Inferior parietal cortex (tissue), 1 donor: Measurements from ENCODE around the gene ITCH.
"Not testable (repeated sequence)": the region's sequence is repeated elsewhere in the genome, so short reads cannot be mapped to it uniquely, and the experiment has no call there.

Experiments used
- DNase-seq: peaks from one replicate; pipeline ENCODE4 v3.0.0-alpha.2; 2016; ENCODE audit errors: extremely low spot score

Gene ITCH

DNA sequence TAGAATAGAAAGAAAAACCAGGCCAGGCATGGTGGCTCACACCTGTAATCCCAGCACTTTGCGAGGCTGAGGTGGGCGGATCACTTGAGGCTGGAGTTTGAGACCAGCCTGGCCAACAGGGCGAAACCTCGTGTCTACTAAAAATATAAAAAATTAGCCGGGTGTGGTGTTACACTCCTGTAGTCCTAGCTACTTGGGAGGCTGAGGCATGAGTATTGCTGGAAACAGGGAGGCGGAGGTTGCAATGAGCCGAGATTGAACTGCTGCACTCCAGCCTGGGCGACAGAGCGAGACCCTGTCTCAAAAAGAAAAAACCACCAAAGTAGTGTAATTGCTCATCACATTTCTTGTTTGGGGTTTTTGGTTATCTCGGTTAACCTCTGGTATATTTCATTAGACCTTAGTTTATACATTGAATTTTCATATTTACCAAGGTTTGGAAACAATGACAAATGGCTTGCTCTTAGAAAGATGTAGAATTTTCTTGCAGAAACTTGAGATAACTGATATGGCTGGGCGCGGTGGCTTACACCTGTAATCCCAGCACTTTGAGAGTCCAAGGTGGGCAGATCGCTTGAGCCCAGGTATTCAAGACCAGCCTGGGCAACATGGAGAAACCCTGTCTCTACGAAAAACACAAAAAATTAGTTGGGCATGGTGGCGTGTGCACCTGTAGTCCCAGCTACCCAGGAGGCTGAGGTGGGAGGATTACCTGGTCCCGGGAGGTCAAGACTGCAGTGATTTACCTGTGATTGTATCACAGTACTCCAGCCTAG is 14.2 kb downstream of the ITCH start:
- DNase-seq: no peak

DNA sequence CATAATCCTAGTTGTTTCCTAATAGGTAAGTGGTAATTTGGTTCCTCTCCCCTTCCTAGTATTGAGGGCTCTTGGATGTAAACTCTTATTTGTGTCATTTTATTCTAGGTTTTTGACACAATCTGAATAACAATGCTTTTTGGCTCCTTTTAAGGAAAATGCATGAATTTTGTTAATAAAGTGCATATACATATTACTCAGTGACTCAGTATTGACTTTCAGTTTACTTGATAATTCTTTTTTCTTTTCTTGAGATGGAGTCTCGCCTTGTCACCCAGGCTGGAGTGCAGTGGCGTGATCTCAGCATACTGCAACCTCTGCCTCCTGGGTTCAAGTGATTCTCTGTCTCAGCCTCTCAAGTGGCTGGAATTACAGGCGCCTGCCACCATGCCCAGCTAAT is 19.1 kb downstream of the ITCH start:
- DNase-seq: no peak

DNA sequence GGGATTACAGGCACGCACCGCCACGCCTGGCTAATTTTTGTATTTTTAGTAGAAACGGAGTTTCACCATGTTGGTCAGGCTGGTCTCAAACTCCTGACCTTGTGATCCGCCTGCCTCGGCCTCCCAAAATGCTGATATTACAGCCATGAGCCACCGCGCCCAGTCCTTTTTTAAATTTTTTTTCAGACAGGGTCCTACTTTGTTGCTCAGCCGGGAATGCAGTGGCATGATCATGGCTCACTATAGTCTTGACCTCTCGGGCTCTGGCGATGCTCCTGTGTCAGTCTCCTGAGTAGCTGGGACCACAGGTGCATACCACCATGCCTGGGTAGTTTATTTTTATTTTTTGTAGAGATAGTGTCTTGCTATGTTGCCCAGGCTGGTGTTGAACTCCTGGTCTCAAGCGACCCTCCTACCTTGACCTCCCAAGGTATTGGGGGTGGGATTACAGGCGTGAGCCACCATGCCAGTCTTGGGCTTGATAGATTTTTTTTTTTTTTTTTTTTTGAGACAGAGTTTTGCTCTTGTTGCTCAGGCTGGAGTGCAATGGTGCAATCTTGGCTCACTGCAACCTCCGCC is 19.9 kb downstream of the ITCH start:
- not testable (repeated sequence) for DNase-seq

DNA sequence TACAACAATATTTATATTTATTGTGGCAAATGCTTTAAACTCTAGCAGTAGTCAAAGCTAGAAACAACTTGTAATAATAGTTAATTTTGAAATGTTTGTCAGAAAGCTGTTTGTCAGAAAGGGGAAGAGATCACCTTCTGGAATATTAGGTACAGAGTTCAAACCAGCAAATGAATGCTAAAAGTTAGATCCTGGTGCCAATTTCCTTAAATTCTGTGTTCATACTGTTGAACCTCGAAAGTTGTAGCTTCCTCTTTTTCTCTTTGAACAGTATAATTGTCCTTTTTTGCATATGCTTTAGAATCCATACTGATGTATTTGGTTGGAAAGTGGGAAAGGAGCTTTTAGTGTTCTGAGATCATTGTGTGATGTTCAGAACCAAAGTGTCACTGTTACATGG is 22.4 kb downstream of the ITCH start:
- no peak for DNase-seq

DNA sequence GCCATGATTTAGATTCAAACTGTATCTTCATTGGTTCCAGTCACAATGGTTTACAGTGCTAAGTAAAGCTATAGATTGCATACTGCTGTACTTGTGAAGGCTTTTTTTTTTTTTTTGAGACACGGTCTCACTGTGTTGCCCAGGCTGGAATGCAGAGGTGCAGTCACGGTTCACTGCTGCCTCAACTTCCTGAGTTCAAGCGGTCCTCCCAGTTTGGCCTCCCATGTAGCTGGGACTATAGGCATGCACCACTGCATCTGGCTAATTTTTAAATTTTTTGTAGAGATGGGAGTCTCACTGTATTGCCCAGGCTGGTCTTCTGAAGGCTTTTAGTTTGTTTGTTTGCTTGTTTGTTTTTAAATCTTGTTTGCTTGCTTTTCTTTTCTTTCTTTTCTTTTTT is 24.9 kb downstream of the ITCH start:
- DNase-seq: no peak

DNA sequence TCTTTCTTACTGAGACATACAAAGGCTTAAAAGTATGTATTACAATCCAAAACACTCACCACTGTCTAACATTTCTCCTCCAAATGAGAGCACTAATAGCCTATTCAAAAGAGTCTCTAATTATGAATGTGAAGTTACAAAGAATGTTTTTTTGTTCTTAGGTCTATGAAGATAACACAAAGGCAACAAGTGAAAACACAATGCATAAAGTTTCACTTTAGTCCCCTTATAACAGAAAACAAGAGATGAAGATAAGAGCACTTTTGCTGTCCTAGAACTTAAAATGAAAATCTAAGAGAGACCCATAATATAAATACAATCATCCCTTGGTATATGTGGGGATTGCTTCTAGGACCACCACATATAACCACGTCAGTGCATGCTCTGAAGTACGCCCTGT is 25.6 kb downstream of the ITCH start:
- DNase-seq: no peak

DNA sequence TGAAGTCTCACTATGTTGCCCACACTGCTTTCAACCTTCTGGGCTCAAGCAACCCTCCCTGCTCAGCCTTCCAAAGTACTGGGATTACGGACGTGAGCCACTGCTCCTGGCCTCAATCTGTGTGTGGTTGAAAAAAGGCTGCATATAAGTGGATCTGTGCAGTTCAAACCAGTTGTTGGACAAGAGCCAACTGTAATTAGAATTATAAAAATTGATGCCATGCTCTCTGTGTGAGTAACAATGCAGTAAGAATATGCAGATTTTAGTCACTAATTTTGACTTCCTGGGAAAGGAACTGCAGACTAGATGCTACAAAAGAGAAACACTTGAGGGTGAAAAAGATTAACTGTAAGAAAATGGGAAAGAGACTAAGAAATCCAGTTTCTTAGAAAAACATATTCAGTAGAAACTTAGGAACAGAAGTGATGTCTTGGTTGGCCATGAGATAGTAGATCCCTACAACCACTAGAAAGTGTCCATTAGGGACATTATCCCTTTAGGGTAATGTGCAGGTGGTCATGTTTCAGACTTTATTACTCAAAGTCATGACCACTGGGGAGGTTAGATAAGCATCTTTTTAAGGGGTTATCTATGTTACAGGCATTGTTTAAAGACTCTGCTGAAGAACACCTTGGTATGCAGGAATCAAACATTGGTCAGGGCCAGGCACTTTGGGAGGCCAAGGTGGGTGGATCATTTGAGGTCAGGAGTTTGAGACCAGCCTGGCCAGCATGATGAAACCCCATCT is 26.3 kb downstream of the ITCH start:
- DNase-seq: no peak

DNA sequence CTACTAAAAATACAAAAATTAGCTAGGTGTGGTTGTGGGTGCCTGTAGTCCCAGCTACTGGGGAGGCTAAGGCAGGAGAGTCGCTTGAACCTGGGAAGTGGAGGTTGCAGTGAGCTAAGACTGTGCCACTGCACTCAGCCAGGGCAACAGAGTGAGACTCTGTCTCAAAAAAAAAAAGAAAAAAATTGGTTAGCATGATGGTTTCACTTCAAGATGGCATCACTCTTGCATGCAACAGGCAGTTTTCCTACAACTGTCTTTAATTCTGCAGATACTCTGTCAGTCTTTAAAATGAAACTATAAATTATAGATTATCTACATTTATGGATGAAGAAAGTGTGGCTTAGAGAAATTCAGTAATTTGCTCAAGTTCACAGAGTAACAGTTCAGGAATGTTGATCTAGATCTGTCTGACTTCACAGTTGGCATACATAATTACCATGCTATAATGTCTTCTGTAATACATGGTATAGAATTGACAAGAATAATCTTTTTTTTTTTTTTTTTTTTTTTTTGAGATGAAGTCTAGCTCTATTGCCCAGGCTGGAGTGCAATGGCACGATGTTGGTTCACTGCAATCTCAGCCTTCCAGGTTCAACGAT is 27.0 kb downstream of the ITCH start:
- DNase-seq: no peak

DNA sequence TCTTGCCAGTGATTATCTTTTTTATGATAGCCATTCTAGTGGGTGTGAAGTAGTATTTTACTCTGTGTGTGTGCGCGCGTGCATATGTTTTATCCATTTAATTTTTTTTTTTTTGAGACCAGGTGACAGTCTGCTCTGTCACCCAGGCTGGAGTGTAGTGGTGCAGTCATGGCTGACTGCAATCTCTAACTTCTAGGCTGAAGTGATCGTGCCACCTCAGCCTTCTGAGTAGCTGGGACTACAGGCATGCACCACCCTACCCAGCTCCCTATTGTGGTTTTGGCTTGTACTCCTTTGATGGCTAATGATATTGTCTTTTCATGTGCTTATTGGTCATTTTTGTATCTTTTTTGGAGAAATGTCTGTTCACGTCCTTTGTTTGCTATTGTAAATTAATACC is 33.3 kb downstream of the ITCH start:
- DNase-seq: no peak

DNA sequence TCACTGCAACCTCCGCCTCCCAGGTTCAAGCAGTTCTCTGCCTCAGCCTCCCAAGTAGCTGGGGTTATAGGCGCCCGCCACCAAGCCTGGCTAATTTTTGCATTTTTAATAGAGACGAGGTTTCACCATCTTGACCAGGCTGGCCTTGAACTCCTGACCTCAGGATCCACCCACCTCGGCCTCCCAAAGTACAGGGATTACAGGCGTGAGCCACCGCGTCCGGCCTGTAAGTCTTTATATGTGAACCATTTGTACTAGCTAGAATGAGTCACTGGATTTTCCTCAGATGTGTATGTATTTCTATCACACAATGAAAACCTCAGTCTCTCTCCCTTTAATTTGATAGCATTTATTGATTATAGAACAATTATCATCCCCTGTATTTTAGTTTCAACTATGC is 34.0 kb downstream of the ITCH start:
- no peak for DNase-seq

DNA sequence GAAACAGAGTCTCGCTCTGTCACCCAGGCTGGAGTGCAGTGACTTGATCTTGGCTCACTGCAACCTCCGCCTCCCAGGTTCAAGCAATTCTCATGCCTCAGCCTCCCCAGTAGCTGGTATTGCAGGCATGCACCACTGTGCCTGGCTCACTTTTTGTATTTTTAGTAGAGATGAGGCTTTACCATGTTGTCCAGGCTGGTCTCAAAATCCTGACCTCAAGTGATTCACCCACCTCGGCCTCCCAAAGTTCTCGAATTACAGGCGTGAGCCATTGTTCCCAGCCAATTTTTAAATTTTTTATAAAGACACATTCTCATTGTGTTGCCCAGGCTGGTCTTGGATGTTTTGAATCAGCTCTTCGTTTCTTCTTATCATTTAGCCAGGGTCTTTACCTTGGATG is 37.7 kb downstream of the ITCH start:
- DNase-seq: not testable (repeated sequence)

DNA sequence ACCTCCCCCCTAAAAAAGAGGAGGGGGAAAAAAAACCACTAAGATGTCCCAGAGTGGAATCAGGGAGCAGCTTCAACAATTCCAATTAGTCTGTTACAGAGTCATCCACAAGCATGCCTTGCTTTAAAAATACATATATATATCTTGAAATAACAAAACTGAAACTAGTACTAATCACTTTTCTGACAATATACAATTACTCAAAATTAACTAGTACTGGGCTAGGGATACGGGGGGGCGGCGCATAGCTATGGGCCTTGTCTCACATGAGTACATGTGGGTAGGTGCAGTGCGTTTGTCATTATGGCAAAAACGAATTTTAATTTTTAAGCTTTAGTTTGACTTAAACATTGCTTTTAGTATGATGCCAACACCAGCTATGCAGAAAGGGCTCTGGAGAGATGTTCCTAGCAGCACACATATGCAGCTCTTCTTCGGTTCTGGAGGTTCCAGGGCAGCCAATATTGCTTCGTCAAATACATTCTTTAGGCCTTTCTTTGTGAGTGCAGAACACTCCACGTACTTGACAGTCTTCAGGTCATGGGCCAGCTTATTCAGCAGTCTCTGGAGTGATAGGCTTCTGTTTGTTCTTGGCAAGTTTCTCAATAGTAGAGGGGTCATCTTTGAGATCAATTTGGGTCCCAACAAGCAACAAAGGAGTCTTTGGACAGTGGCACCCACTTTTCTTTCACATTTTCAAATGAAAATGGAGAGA is 38.8 kb downstream of the ITCH start:
- no peak for DNase-seq

DNA sequence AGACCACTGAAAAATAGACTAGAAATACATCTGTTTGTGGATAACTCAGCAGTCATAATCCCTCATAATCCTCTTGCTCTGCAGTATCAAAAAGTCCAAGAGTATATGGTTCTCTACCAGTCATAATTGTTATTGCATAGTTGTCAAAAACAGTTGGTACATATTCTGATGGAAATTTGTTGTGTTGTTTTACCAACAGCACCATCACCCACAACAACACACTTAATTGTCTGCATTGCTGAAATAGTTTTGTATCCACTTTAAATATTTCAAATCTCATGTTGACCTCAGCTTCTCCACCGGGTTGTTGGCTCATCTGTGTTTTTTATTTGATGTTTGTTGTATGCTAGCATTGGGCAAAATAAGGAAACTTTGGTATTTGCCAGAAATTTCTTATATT is 39.4 kb downstream of the ITCH start:
- no peak for DNase-seq

DNA sequence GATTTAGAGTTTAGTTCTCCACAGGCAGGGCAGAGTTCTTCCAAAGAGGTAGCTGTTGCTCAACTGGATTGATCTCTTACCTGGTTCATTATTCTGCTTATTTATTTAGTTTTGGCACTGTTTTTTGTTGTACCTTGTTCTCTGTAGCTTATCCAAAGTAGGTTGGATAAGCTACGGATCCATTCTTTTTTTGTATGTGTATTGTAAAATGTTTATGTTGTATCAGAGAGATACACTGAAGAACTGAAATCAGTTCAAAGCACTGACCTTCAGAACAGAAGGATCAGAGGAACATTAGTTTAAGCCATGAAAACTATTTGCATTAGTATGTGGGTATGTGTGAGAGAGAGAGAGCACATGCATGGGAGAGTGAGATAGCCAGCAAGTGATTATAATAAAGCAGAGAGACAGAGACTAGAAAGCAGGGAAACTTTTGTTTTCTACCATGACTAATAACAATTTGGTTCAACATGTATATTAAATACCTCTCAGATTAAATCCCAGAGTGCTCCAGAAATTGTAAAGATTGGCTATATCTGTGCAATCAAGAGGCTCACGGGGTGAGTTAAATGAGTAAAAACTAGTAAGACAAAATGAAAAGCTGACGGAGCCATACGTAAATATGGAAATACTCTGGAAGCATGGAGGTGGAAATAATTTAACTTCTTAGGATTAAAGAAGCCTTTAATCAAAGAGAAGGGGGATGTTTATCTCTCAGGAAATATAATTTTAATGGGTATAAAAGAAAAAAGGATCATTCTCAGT is 40.2 kb downstream of the ITCH start:
- DNase-seq: no peak

DNA sequence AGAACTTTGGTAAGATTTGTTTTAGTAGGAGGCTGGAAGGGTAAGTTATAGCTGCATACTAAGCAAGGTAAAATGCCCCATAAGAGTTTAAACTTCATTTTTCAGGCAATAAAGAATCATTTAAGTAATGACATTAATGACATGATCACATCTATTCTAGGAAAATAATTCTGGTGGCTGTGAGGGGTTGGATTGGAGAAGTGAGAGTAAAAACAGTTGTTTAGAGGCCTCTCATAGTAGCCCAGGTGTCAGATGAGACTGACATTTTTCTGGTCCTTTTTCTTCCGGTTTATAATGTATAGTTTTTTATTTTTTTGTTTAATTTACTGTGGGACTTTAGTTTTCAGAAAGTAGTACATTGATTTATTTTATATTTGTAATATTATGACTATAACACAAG is 40.8 kb downstream of the ITCH start:
- DNase-seq: no peak

DNA sequence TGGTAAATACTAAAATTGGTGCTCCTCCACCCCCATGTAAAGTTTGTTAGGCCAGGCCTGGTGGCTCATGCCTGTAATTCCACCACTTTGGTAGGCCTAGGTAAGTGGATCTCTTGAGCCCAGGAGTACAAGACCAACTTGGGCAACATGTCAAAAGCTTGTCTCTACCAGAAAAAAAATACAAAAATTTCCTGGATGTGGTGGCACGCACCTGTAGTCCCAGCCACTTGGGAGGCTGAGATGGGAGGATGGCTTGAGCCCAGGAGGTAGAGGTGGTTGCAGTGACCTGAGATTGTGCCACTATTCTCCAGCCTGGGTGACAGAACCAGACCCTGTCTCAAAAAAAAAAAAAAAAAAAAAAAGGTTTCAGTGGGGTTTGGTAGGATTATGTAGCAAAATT is 41.7 kb downstream of the ITCH start:
- no peak for DNase-seq

DNA sequence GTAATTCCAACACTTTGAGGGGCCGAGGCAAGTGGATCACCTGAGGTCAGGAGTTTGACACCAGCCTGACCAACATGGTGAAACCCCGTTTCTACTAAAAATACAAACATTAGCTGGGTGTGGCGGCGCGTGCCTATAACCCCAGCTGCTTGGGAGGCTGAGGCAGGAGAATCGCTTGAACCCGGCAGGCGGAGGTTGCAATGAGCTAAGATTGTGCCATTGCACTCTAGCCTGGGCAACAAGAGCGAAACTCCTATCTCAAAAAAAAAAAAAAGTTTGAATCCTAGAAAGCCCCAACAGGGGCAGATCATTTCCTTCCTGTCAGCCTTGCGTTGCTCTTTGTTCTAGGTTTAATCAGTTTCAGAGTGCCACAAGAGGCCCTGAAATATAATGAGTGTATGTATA is 42.2 kb downstream of the ITCH start:
- DNase-seq: not testable (repeated sequence)

DNA sequence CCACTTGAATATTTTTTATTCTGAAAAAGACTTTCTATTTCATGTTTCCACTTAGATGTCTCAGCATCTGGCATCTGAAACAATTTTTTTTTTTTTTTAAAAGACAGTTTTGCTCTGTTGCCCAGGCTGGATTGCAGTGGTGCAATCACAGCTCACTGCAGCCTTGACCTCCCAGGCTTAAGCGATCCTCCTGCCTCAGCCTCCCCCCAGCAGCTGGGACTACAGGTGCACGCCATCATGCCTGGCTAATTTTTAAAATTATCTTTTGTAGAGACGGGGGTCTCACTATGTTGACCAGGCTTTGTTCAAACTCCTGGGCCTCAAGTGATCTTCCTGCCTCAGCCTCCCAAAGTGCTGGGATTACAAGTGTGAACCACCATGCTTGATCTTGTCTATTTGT is 42.9 kb downstream of the ITCH start:
- DNase-seq: not testable (repeated sequence)

DNA sequence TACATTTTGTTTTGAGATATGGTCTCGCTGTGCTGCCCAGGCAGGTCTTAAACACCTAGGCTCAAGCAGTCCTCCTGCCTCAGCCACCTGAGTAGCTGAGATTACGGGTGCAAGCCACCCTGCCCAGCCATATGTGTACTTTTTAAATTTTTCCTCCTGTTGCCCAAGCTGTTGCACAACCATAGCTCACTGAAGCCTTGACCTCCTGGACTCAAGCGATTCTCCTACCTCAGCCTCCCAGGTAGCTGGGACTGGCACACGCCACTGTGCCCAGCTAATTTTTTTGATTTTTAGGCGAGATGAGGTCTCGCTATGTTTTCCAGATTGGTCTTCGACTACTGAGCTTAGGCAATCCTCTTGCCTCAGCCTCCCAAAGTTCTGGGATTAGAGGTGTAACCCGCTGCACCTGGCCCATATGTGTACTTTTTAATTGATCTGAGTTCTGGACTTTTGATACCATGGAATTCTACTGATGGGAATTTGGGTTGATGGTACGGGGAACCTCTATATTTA is 44.9 kb downstream of the ITCH start:
- DNase-seq: no peak

DNA sequence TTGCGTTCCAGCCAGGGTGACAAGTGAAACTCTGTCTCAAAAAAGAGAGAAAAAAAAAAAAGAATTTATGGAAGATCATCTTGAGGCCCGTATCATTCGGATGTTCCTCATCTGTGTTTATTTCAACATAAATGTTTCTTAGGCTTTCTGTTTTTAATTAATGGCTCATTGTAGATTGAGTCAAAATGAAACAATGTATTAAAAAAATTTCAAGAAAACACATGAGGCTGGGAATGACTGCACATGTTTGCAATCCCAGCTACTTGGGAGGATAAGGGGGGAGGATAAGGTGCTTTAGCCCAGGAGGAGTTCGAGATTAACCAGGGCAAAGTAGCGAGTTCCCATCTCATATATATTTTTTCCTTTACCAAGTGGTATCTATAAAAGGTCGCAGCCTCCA is 47.3 kb downstream of the ITCH start:
- DNase-seq: no peak

DNA sequence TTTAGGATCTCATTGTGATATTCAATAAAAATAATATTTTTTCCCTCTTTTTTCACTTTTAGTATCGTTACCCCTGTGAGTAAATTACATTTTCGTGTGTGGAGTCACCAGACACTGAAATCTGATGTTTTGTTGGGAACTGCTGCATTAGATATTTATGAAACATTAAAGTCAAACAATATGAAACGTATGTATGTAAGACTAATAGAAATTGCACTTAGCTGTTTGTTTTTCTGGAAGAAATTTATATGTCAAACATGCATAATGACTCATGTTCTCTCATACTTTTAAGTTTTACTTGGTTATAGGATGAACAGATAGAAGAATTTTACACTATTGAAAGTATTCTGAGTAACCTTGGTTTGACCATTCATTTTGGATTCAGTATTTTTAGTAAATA is 49.4 kb downstream of the ITCH start:
- DNase-seq: no peak
